Measurements from ENCODE around the gene KCTD8. TPM values are rescaled to one million over a fixed set of nuclear protein-coding genes. Genes with fewer than 3 reads are reported as not detected.

Gene KCTD8
- total and polyA plus RNA-seq, 7 donors, result 0.03 to 2.7 (median 1.7) TPM; not detected in 2

DNA sequence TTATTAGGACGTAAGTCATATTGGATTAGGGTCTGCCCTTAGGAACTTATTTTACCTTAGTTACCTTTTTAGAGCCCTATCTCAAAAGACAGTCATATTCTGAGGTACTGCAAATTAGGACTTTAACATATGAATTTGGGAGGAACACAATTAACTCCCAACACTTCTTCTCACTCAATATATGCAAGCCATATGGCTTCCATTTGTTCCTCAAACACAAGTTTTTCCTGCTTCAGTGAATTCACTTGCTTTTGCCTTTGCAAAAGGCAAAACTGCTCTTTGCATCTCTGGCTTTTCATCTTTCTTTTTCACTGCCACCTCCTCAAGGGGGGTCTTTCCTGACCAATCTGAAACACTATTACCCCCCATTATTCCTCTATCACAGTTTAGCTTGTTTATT lies 220.3 kb downstream of the KCTD8 start:
- no peaks in the 10 kb centered on the region for H3K27me3 ChIP-seq
- no peak for DNase-seq
- H3K9me3 ChIP-seq, result no peaks in the 10 kb centered on the region
- no peak overlapping the region for H3K27ac ChIP-seq
- no peak overlapping the region for H3K4me3 ChIP-seq
- TF ChIP-seq EP300 (IDR thresholded peaks at IDR 0.05) (no peak), POLR2A (IDR thresholded peaks at IDR 0.05) (no peak)
- intact Hi-C loops (cut with DNase I), result no loop called here
- 88 to 92% methylated on average over 1 of the region's 1 CpG for WGBS, 2 donors
- no peaks in the 10 kb centered on the region for H3K4me1 ChIP-seq
- H3K36me3 ChIP-seq, result no peaks in the 10 kb centered on the region

- 83 to 88% methylated on average over 4 of the region's 4 CpGs for WGBS, 2 donors
- no peak for DNase-seq
- H3K27me3 ChIP-seq, result no peaks in the 10 kb centered on the region
- no peaks in the 10 kb centered on the region for H3K4me1 ChIP-seq
- no peak overlapping the region for H3K4me3 ChIP-seq
- no peak overlapping the region for H3K27ac ChIP-seq
- no peaks in the 10 kb centered on the region for H3K9me3 ChIP-seq
- H3K36me3 ChIP-seq, result no peaks in the 10 kb centered on the region
- no peak for TF ChIP-seq POLR2AphosphoS5 (IDR thresholded peaks at IDR 0.05)
- no peak for TF ChIP-seq POLR2A (IDR thresholded peaks at IDR 0.05)
- no peak for TF ChIP-seq CTCF (IDR thresholded peaks at IDR 0.05)
- no peak for TF ChIP-seq EP300 (IDR thresholded peaks at IDR 0.05)
- intact Hi-C loops (cut with DNase I), result no loop called here
Measured at GRCh38 chr4:44221407-44221806, 227.2 kb downstream of the KCTD8 start.

GRCh38 chr4:44210750-44211149 lies 237.9 kb downstream of the KCTD8 start:
- intact Hi-C loops (cut with DNase I), result no loop called here
- Histone ChIP-seq H3K4me1 (no peaks in the 10 kb centered on the region), H3K4me3 (no peak overlapping the region), H3K9me3 (no peaks in the 10 kb centered on the region), H3K36me3 (no peaks in the 10 kb centered on the region), H3K27me3 (no peaks in the 10 kb centered on the region), H3K27ac (no peak overlapping the region)
- no peak for TF ChIP-seq POLR2A (IDR thresholded peaks at IDR 0.05)
- no peak for DNase-seq

DNA sequence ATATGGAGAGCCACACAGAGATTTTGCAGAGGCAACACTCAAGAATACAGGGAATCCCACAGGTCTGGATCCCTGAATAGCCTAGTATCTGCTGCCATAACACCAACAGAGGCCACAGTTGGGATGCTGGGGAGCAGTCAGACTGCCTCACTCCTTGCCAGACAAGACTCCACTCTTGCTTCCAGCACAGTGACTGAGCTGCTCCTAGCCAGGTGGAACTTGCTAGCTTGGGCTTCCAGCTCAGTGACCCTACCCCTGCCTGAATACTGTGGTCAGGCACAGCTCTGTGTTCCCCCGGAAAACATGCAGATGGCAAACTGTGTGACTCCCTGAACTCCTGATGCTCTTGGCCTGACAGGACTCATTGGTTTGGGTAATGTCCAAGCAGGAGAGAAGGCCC lies 251.8 kb downstream of the KCTD8 start:
- no peak overlapping the region for H3K27ac ChIP-seq
- 90 to 93% methylated on average over 1 of the region's 1 CpG for WGBS, 2 donors
- TF ChIP-seq EP300 (IDR thresholded peaks at IDR 0.05), result no peak
- no peak for TF ChIP-seq POLR2AphosphoS5 (IDR thresholded peaks at IDR 0.05)
- TF ChIP-seq POLR2A (IDR thresholded peaks at IDR 0.05), result no peak
- TF ChIP-seq CTCF (IDR thresholded peaks at IDR 0.05), result no peak
- DNase-seq, result no peak
- H3K36me3 ChIP-seq, result no peaks in the 10 kb centered on the region
- no peaks in the 10 kb centered on the region for H3K4me1 ChIP-seq
- no peaks in the 10 kb centered on the region for H3K27me3 ChIP-seq
- intact Hi-C loops (cut with DNase I), result no loop called here
- no peak overlapping the region for H3K4me3 ChIP-seq
- H3K9me3 ChIP-seq, result peaks cover 0 to 5% (median 2%) of the 10 kb centered on the region in 4 donors

- intact Hi-C loops (cut with DNase I), result no loop called here
Measured at GRCh38 chr4:44194365-44194764, 254.2 kb downstream of the KCTD8 start.

More at GRCh38 chr4:44194365-44194764, 254.2 kb downstream of the KCTD8 start:
- Histone ChIP-seq H3K4me3 (no peak overlapping the region), H3K9me3 (peaks cover 0 to 5% (median 2%) of the 10 kb centered on the region in 4 donors), H3K27ac (no peak overlapping the region), H3K36me3 (no peaks in the 10 kb centered on the region), H3K4me1 (no peaks in the 10 kb centered on the region), H3K27me3 (no peaks in the 10 kb centered on the region)
- TF ChIP-seq CTCF (IDR thresholded peaks at IDR 0.05) (no peak), POLR2AphosphoS5 (IDR thresholded peaks at IDR 0.05) (no peak), POLR2A (IDR thresholded peaks at IDR 0.05) (no peak), EP300 (IDR thresholded peaks at IDR 0.05) (no peak)
- WGBS, 2 donors, result 90 to 91% methylated on average over 1 of the region's 1 CpG
- DNase-seq, result no peak
